Stimulated activated naive CD4-positive, alpha-beta T cell (primary cell): Measurements from ENCODE around the gene IL33.
A peak's percentile ranks its signal among the peaks of the same experiment; 100 is the strongest.

ENCODE experiments used
- DNase-seq, 6 experiments: peaks; one replicate each; lab custom pipeline; 2025; lab: John Stamatoyannopoulos, UW

IL33 gene

DNA sequence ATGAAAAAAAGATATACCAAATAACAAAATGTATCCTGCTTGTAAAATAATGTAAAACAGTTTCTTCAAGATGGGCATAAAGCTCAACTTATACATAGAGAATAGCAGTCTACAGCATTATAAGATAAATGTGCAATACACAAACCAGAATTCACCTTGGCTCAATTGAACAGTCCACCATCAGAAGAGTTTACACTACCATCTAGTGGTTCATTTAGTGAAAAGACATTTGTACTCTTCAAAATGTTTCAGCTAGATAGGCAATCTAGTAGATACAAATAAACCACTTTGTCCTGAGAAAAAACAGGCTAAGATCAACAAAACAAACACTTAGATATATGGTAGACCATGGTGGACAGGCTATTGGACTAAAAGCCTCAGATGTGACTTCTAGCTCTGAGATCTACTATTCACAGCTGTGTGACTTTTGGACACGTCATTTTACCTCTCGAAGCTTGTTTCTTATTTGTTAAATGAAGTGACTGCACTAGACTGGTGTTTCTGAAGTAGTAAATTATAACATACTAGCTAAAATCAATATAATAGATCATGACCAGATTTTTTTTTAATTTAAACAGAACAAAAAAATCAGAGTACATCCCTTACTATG, 90.5 kb downstream of the IL33 start:
- DNase-seq: peak in 2 of 6 experiments; percentile 4 to 7
